HG03571 (cell line): ENCODE results near the gene LPCAT1.
"Not testable (repeated sequence)": the region's sequence is repeated elsewhere in the genome, so short reads cannot be mapped to it uniquely, and the experiment has no call there.

ENCODE experiments used
- ATAC-seq: cut with Tn5 transposase; IDR thresholded peaks from one replicate; pipeline ENCODE4 v1.9.1; 2021; ENCODE audit not compliant: unreplicated experiment

Gene LPCAT1

GRCh38 chr5:1523793-1524480 lies at the start of gene LPCAT1:
LPCAT1 (minus strand) TSS chr5:1523960; CDS start chr5:1523844, 116 bp downstream.
- peak; percentile 77 for ATAC-seq

GRCh38 chr5:1571875-1572274 lies 48.1 kb upstream of the LPCAT1 start:
- not testable (repeated sequence) for ATAC-seq

GRCh38 chr5:1570975-1571374 lies 47.2 kb upstream of the LPCAT1 start:
- ATAC-seq = no peak

- no peak for ATAC-seq
Measured at GRCh38 chr5:1568201-1568979, 44.6 kb upstream of the LPCAT1 start.

GRCh38 chr5:1567527-1568200 lies 43.9 kb upstream of the LPCAT1 start:
- ATAC-seq = not testable (repeated sequence)

- no peak for ATAC-seq
Measured at GRCh38 chr5:1565737-1566734, 42.3 kb upstream of the LPCAT1 start.

GRCh38 chr5:1564824-1565736 lies 41.3 kb upstream of the LPCAT1 start:
- ATAC-seq = no peak

- ATAC-seq = no peak
Measured at GRCh38 chr5:1564182-1564748, 40.5 kb upstream of the LPCAT1 start.

- ATAC-seq = no peak
Measured at GRCh38 chr5:1563617-1564181, 39.9 kb upstream of the LPCAT1 start.

- no peak for ATAC-seq
Measured at GRCh38 chr5:1563051-1563461, 39.3 kb upstream of the LPCAT1 start.

GRCh38 chr5:1562599-1562998 lies 38.8 kb upstream of the LPCAT1 start:
- no peak for ATAC-seq

GRCh38 chr5:1561402-1561929 lies 37.7 kb upstream of the LPCAT1 start:
- no peak for ATAC-seq

GRCh38 chr5:1560499-1560898 lies 36.7 kb upstream of the LPCAT1 start:
- not testable (repeated sequence) for ATAC-seq

GRCh38 chr5:1558944-1559343 lies 35.2 kb upstream of the LPCAT1 start:
- no peak for ATAC-seq

- no peak for ATAC-seq
Measured at GRCh38 chr5:1557114-1557873, 33.5 kb upstream of the LPCAT1 start.

- no peak for ATAC-seq
Measured at GRCh38 chr5:1555808-1556731, 32.3 kb upstream of the LPCAT1 start.
